ENCODE results near the gene MRPL21.

Gene MRPL21

DNA sequence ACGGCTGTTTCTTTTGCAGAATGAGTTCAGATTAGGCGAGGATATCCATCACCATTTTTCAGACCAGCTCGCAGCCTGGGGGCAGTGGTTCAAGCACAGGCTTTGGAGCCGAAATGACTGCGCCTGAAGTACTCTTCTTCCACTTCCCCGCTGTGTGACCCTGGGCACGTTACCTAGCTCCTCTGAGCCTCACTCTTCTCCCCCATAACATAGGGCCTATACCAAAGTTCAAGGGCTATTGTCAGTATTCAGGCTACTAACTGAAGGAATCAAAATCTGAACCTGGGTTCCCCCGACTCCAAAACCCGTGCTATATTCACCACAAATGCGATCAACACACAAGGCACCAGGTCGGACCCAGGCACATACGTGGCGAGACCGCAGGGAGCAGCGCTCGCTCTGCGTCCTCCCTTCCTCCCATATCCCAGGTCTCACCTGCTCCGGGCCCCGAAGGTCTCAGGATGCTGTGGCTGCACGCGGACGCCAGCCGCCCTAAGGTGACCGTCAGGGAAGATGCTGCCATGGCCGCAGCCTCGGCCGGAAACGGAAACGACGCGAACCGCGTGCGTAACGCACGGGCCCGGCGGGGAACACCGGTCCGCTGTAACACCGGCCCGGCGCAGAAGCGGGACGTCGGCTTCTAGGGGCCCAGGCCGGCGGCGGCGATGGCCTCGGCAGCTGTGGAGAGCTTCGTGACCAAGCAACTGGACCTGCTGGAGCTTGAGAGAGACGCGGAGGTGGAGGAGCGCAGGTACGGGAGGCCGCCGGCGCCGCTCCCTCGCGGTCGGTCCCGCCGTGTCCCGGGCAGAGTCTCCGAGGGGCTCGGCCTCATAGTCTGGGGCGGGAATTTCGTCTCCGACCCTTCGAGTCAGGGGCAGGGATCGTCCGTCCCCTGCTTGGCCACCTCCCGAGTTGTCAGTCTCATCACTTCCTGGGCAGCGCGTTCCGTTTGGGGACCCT lies at the start of gene MRPL21, which contains the start of gene IGHMBP2:
TSS of gene MRPL21 (minus strand) at position 545 of the 960 bp plus-strand sequence. CDS start at position 523, 22 bp downstream.
TSS of gene IGHMBP2 (plus strand) at position 604 of the 960 bp plus-strand sequence. CDS start at position 666, 62 bp downstream.
- H3K4me3 ChIP-seq (ENCODE audit: control insufficient read depth, low read depth, low read length) = peak within 1 kb of the TSS; percentile 98
- peak; percentile 16 for DNase-seq (ENCODE audit: low read depth)
- TF ChIP-seq, protein P1, sequence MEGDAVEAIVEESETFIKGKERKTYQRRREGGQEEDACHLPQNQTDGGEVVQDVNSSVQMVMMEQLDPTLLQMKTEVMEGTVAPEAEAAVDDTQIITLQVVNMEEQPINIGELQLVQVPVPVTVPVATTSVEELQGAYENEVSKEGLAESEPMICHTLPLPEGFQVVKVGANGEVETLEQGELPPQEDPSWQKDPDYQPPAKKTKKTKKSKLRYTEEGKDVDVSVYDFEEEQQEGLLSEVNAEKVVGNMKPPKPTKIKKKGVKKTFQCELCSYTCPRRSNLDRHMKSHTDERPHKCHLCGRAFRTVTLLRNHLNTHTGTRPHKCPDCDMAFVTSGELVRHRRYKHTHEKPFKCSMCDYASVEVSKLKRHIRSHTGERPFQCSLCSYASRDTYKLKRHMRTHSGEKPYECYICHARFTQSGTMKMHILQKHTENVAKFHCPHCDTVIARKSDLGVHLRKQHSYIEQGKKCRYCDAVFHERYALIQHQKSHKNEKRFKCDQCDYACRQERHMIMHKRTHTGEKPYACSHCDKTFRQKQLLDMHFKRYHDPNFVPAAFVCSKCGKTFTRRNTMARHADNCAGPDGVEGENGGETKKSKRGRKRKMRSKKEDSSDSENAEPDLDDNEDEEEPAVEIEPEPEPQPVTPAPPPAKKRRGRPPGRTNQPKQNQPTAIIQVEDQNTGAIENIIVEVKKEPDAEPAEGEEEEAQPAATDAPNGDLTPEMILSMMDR (IDR thresholded peaks at IDR 0.05; ENCODE audit: control insufficient read depth, insufficient read depth, low read depth, low read length, missing control alignments) = no peak

DNA sequence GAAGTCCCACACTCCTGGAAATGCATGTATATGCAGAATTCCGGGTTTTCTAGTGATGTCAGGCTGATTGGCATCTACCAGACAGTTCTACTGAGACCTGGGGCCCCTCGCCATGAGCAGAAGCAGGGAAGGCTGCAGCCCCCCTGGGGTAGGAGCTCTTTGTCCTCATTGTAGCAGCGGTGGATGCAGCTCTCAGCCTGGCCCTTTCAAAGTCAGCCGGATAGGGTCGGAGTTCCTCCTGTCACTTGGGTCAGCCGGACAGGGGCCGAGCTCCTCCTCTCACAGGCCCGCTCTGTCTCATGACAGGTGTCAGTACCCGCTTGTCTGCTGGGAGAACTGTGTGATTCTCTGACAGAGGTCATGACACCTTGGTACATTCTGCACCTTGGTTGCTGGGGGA lies 47.1 kb upstream of the MRPL21 start:
- H3K4me3 ChIP-seq (ENCODE audit: control insufficient read depth, low read depth, low read length) = no peak overlapping the region
- DNase-seq (ENCODE audit: low read depth) = no peak

DNA sequence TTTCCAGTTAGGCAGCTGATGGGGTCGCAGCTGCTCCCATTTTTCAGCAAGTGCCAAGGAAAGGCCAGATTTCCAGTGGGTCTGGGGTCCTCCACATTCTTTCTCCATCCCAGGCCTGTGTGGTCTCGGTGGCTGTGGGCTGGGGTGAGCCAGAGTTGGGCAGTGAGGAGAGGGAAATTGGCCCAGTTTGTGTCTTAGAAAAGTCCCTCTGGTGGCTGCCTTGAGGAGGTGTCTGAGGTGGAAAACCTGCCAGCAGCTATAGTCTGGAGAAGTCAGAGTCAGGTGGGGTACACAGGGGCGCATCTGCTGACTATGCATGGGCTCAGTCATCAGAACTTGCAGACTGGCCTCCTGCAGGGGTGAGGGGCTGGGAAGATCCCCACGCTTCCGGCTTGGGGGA lies 46.6 kb upstream of the MRPL21 start:
- TF ChIP-seq, protein P1 (IDR thresholded peaks at IDR 0.05; ENCODE audit: control insufficient read depth, insufficient read depth, low read depth, low read length, missing control alignments) = peak; percentile 41
- H3K4me3 ChIP-seq (ENCODE audit: control insufficient read depth, low read depth, low read length) = no peak overlapping the region
- DNase-seq (ENCODE audit: low read depth) = no peak

More for the DNA sequence above, 47.1 kb upstream of the MRPL21 start:
- TF ChIP-seq, protein P1 (IDR thresholded peaks at IDR 0.05; ENCODE audit: control insufficient read depth, insufficient read depth, low read depth, low read length, missing control alignments) = no peak

DNA sequence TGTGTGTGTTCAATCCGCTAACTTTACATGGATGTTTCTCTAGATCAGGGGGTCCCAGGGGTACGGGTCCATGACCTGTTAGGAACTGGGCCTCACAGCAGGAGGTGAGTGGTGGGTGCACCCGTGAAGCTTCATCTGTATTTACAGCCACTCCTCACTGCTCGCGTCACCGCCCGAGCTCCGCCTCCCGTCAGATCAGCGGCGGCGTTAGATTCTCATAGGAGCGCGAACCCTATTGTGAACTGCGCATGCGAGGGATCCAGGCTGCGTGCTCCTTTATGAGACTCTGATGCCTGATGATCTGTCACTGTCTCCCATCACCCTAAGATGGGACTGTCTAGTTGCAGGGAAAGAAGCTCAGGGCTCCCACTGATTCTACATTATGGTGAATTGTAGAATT lies 45.3 kb upstream of the MRPL21 start:
- TF ChIP-seq, protein P1 (IDR thresholded peaks at IDR 0.05; ENCODE audit: control insufficient read depth, insufficient read depth, low read depth, low read length, missing control alignments) = no peak
- no peak for DNase-seq (ENCODE audit: low read depth)
- H3K4me3 ChIP-seq (ENCODE audit: control insufficient read depth, low read depth, low read length) = no peak overlapping the region

DNA sequence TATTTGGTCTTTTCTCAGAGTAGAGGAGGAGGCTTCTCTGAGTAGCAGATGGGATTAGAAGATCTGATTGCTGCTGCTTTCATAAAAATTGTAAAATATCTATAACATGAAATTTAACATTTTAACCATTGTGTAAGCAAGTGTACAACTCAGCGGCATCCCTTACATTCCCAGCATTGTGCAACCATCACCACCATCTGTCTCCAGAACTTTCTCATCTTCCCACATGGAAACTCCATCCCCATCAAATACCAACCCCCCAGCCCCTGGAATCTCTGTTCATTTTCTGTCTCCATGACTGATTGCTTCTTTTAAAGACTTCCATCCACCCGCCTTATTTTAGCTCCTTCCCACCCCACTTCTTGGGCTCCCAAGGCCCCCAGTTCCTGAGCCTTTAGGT lies 44.9 kb upstream of the MRPL21 start:
- H3K4me3 ChIP-seq (ENCODE audit: control insufficient read depth, low read depth, low read length) = no peak overlapping the region
- DNase-seq (ENCODE audit: low read depth) = no peak
- TF ChIP-seq, protein P1 (IDR thresholded peaks at IDR 0.05; ENCODE audit: control insufficient read depth, insufficient read depth, low read depth, low read length, missing control alignments) = no peak

DNA sequence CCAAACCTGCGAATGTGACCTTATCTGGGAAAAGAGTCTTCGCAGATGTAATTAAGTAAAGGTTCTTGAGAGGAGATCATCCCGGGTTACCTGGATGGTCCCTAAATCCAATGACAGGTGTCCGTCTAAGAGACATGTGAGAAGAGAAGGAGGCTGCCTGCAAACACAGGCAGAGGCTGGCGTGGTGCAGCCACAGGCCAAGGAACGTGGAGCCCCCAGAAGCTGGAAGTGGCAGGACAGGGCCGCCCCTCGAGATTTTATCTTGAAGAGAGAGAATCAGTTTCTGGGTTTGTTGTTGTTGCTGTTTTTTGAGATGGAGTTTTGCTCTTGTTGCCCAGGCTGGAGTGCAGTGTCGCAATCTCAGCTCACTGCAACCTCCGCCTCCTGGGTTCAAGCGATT lies 43.5 kb upstream of the MRPL21 start:
- DNase-seq (ENCODE audit: low read depth) = no peak
- TF ChIP-seq, protein P1 (IDR thresholded peaks at IDR 0.05; ENCODE audit: control insufficient read depth, insufficient read depth, low read depth, low read length, missing control alignments) = no peak
- H3K4me3 ChIP-seq (ENCODE audit: control insufficient read depth, low read depth, low read length) = no peak overlapping the region
